HG03439 (cell line): ENCODE data around the gene IRGM.
"Not testable (repeated sequence)": the region's sequence is repeated elsewhere in the genome, so short reads cannot be mapped to it uniquely, and the experiment has no call there.

Source experiments
- ATAC-seq: cut with Tn5 transposase; IDR thresholded peaks from one replicate; pipeline ENCODE4 v1.9.1; 2021; ENCODE audit warnings: mild to moderate bottlenecking, moderate library complexity; ENCODE audit not compliant: unreplicated experiment

The IRGM gene, protein sequence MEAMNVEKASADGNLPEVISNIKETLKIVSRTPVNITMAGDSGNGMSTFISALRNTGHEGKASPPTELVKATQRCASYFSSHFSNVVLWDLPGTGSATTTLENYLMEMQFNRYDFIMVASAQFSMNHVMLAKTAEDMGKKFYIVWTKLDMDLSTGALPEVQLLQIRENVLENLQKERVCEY

DNA sequence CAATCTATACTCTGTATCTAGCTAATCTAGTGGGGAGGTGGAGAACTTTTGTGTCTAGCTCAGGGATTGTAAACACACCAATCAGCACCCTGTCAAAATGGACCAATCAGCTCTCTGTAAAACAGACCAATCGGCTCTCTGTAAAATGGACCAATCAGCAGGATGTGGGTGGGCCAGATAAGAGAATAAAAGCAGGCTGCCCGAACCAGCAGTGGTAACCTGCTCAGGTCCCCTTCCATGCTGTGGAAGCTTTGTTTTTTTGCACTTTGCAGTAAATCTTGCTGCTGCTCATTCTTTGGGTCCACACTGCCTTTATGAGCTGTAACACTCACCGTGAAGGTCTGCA is at the start of gene IRGM:
Gene IRGM (plus strand): TSS at position 214 of the 346 bp plus-strand sequence. CDS start 1,603 bp downstream, outside the sequence.
- ATAC-seq, result not testable (repeated sequence)

DNA sequence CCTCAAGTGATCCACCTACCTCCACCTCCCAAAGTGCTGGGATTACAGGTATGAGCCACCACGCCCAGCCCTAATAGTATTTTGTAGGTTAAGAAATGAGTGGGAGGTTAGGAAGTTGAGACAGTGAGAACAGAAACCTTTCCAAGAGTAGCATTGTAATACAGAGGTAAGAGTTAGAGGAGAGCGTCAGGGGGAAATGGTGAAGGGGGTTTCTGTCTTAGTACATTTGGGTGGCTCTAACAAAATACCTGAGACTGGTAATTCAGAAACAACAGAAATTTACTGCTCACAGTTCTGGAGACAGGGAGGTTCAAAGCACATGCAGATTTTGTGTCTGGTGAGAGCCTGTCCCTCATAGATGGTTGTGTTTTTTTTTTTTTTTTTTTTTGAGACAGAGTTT is 48.9 kb upstream of the IRGM start:
- ATAC-seq, result no peak

DNA sequence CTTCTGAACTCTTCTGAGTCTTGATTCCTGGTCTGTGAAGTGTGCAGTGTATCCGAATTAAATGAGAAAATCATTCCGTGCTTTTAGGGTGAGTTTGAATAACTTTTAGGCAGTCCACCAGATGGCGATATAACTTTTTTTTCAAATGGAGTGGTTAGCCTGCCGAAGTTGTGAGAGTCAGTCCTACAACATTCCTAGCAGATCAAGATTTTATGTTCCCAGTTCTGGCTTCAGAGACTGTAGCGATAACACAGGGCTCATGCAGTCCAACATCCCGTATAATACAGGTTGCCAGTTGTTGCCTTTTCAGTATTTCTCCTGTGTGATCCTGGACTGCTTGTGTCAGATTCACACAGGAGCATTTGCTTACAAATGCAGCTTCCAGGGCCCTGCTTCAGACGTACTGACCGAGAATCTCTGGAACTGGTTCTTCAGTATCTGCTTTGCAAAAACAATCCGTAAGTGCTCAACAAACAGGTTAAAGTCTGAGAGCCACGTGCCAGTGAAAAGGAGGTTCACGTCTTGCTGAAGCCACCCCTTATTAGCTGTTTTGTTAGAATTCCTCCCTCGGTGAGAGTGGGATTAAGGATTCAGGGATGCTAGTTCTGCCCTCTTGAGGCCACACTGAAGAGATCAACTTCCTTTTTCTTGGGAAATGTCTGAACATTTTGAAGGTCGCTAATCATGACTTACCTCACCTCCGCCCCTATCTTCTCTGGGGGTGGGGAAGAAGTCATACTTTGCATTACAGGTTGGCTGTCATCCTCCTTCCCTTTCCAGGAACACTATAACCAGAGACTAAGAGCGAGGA is 45.0 kb upstream of the IRGM start:
- ATAC-seq, result no peak

DNA sequence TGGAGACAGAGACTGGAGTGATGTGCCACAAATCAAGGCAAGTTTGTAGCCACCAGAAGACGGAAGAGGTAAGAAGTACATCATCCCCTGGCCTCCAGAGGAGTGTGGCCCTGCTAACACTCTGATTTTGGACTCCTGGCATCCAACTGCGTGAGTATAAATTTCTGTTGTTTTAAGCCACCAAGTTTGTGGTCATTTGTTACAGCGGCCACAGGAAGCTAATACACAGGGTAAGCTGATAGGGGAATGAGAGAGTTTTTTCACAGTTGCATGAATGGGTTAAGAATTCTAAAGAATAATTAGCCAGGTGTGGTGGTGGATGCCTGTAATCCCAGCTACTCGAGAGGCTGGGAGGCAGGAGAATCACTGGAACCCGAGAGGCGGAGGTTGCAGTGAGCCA is 41.9 kb upstream of the IRGM start:
- ATAC-seq, result no peak

DNA sequence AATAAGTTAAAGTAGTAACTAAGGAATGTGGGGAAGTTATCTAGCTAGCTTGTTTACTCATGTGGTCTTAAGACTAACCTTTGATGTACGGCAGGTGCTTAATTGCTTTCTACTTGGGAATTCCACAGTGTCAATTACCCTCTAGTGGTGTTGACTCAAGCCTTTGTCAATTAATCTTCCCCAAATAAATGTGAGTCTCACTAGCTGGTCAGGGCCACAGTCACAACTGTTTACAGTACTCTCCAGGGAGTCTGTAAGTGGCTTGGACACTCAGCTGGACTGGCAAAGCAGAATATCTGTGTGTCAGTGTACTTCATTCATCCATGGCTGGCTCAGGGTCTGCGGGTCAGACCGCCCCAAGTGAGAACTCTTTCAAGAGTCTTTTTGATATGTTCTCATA is 37.0 kb upstream of the IRGM start:
- ATAC-seq, result no peak

DNA sequence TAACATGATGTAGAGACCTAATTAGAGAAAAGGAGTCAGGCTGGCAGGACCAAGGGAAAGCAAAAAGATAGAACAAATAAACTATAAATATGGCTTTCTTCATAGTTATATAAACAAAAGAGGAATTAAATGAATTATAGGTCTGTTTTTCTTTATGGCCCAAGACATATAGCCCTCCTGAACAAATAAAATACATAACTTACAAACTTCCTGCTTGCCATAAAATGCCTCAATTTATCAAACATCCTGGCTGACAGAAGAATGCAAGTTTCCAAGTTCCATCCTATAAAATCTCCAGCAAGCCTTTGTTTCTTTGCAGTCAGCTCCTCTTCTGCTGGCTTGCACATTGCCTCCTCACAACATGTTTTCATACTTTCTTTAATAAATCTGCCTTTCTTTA is 31.3 kb upstream of the IRGM start:
- ATAC-seq, result no peak

DNA sequence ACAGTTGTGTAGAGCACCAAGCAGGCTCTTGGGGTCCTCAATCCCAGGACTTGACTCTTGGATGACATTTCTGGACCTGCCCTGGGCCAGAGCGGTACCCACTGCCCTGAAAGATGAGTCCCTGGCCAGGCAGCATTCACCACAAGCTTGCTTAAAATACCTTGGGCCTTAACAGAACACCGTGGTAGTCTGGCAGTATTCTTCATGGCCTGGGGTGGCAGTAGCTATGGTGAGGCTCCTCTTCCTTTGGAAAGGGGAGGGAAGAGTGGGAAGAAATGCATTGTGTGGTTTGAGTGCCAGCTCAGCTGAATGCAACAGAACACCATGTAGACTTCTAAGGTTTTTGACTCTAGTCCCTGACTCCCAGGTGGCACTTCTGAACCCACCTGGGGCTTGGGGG is 29.4 kb upstream of the IRGM start:
- no peak for ATAC-seq

DNA sequence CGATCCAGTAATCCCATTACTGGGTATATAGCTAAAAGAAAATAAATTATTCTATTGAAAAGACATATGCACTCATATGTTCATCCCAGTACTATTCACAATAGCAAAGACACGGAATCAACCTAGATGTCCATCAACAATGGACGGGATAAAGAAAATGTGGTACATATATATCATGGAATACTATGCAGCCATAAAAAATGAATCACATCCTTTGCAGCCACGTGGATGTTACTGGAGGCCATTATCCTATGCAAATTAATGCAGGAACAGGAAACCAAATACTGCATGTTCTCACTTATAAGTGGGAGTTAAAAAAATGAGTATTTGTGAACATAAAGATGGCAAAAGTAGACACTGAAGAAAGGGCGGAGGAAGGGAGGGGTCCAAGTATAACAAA is 16.6 kb upstream of the IRGM start:
- no peak for ATAC-seq

DNA sequence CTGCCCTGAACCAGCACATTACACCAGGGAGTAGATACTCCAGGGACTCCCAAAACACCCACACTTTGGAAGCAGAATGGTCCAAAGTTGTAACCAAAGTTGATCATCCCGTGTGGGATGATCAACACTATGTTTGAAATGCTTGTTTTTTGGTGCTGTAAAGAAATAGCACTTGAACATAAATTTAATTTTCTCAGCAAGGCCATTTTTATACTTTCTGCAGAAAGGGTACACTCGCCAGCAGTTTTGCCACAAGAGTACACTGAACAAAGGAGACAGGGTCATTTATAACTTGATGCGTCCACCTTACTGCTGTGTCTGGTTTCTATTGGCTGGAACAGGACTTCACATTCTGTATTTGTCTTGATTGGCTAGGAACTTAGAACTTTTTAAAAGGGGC is 14.5 kb upstream of the IRGM start:
- ATAC-seq, result not testable (repeated sequence)

DNA sequence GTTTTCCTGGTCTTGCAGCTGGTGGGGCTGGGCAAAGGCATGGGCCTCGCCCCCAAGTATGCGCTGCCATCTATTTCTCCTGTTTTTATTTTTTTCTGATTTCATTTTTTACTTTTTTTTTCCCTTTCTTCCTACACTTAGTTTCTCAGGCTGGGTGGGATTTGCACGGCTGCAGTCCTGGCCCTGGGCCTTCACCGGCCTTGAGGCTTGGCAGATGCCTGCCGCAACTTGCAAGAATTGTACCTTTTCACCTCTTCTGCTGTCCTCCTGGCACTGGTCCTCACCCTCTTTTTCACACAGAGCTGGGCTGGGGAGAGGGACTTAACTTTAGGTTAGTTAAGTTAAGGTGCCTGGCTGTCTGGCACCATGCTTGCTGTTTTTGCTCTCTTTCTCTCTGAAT is 10.3 kb upstream of the IRGM start:
- ATAC-seq, result no peak

DNA sequence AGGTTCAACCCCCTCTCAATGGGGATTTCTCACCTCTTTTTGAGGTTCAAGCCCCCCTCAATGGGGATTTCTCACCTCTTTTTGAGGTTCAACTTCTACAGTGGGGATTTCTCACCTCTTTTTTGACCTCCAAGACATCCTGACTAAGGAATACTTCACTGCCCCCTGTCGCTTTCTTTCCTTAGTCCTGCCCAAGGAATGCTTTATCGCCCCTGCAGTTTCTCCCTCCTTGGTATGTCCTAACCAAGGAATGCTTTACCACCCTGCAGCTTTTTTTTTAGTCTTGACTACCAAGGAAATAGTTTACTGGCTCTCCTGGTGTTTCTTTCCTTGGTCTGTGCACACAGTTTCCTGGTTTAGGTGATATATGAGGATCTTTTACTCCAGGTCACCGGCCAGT is 9.6 kb upstream of the IRGM start:
- ATAC-seq, result no peak

DNA sequence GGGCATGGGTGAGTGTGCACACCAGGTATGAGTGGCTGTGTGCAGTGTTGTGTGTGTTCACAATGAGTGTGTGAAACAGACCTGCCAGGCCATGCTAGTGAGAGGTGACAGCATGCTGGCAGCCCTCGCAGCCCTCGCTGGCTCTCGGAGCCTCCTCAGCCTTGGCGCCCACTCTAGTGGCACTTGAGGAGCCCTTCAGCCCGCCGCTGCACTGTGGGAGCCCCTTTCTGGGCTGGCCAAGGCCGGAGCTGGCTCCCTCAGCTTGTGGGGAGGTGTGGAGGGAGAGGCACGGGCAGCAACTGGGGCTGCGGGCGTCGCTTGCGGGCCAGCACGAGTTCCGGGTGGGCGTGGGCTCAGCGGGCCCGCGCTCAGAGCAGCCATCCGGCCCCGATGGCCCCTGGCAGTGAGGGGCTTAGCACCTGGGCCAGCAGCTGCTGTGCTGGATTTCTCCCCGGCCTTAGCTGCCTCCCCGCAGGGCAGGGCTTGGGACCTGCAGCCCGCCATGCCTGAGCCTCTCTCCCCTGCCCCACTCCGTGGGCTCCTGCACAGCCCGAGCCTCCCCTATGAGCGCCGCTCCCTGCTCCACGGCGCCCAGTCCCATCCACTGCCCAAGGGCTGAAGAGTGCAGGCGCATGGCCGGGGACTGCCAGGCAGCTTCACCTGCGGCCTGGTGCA is 999 bp upstream of the IRGM start:
- not testable (repeated sequence) for ATAC-seq

DNA sequence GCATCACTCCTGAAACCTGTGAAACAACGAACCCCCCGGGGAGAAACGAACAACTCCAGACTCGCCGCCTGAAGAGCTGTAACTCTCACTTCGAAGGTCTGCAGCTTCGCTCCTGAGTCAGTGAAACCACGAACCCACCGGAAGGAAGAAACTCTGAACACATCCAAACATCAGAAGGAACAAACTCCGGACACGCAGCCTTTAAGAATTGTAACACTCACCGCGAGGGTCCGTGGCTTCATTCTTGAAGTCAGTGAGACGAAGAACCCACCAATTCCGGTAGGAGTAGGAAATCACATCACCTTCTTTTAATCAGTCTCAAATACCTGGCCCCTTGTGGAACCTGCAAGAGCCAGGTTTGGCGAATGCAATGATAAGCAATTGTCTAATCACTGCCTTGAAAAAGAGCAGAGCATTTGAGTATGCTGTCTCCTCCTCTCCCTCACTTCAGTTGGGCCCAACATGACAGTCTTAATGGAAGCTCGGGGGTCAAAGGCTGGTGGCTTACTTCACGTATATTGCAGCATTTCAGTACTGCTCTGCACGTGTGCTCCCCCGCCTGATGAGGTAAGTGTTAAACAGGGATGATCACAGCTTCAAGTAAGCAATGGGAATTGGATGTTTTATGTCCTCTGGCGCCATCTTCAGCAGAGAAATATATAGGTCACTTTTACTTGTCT is 473 bp downstream of the IRGM start:
- peak; percentile 87 for ATAC-seq

DNA sequence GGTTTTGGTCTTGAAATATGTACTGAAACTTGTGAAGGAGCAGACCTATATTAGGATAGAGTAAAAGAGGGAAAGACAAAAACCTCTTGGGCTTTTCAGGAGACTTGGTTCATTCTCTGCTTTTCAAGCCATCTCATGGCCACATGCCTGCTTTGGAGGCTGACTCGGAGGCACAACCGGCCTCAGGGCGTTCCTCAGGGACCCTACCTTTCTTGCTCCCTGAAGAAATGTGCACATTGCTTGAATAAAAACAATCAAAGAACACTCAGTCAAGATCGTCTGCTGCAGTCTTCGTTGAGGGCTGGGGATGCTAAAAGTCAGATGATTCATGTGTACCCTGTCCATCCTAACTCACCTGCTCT is 994 bp downstream of the IRGM start:
- ATAC-seq, result no peak

DNA sequence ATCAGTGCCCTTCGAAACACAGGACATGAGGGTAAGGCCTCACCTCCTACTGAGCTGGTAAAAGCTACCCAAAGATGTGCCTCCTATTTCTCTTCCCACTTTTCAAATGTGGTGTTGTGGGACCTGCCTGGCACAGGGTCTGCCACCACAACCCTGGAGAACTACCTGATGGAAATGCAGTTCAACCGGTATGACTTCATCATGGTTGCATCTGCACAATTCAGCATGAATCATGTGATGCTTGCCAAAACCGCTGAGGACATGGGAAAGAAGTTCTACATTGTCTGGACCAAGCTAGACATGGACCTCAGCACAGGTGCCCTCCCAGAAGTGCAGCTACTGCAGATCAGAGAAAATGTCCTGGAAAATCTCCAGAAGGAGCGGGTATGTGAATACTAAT is 1.9 kb downstream of the IRGM start:
- no peak for ATAC-seq

DNA sequence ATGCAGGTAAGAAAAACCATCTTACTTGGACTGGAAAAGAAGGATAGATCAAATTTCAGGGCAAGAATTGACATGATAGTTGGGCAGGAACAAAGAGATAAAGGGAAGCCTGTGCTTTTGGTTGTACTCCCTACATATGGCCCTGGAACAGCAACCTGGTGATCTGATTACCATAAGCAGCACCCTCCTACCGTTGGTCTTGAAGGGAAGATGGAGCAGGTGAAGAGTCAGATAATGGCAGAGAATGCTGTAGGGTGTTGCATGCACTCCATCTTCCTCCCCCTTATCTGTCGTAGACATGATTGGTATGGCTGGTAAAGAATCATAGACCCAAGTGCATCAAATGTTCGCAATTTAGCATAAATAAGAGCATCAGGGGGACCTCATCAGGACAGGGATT is 4.7 kb downstream of the IRGM start:
- ATAC-seq, result no peak

DNA sequence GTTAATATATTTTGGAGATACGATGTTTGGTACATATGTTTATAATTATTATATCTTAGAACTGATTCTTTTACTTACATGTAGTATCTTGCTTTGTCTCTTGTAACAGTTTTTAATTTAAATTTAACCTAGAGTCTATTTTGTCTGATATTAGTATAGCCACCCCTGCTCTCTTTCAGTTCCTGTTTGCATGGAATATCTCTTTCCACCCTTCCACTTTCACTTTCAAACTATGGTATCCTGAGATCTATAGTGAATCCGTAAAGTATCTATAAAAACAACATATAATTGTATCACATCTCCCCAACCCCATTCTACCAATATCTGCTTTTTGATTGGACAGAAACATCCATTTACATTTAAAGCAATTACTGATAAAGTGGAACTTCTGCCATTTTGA is 7.2 kb downstream of the IRGM start:
- ATAC-seq, result no peak

DNA sequence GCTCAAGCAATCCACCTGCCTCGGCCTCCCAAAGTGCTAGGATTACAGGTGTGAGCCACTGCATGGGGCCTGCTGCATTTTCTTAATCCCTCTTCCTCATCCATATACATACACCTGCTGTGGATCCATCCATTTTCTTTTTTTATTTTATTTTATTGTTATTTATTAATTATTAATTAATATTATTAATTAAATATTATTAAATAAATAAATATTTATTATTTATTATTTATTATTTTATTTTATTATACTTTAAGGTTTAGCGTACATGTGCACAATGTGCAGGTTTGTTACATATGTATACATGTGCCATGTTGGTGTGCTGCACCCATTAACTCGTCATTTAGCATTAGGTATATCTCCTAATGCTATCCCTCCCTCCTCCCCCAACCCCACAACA is 10.4 kb downstream of the IRGM start:
- not testable (repeated sequence) for ATAC-seq

DNA sequence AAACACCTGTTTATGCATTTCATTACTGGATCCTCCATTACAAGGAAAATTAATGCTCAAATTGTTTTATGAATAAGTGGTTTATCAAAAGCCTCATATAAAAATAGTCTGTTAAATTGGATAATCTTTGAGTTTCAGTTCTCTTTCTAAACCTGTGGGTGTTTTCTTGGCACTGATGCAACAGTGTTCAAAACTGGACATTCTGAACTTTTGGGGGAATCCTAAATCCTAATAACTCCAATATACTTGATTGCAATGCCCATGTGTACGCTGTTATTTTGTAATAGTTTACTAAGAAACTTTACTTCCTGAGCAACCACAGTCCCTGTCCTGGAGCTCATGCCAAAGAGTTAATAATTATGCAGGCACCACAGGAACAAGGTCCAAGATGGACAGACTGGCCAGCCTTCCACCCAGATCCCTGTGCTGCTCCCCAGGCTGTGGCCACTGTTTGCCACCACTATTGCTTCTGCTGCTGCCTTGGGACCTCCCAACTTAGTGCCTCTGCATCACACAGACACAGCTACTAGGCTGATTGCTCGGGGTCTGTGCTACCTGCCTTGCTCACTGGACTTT is 14.0 kb downstream of the IRGM start:
- ATAC-seq, result no peak

DNA sequence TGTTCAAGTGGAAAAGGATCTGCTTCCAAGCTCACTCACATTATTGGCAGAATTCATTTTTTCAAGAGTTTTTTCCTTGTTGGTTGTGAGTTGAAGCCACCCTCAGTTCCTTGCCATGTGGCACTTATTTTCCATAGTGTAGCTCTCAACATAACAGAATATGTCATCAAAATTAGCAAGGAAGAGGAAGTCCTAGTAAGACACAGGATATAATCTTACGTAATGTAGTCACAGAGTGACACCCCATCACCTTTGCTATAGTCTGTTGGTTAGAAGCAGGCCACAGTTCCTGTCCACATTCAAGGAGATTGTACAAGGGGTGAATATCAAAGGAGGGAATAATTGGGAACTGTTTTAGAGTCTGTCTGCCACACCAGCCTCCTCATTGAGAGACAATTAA is 15.7 kb downstream of the IRGM start:
- no peak for ATAC-seq

DNA sequence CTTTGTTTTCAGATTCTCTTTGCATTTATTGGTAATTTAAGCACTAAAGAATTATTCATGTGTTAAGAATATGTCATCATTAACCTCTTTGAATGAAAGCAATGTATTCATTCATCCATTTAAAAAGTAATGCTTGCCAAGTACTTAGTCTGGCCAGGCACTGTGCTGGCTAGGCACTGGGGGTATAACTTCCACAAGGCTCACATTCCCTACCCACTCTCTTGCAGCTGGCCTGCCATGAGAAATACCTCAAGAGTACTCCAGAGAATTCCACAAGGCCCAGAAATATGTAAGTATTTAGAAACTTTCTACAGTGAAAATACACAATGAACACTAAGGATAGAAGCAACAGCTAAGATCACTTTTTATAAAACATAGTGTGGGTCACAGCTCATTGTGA is 33.0 kb downstream of the IRGM start:
- ATAC-seq, result no peak
